Measurements from ENCODE around the gene BICD2. TPM values are rescaled to one million over a fixed set of nuclear protein-coding genes. Genes with fewer than 3 reads are reported as not detected.

Gene BICD2
- total RNA-seq, 1 donor from 2014 or later: 22.5 TPM

- POLR2A ChIA-PET: no interaction called here
Observed at GRCh38 chr9:92716557-92716956, 48.1 kb downstream of the BICD2 start.

GRCh38 chr9:92715488-92716231 is 49.0 kb downstream of the BICD2 start:
- Mint-ChIP-seq H3K27me3 (no peaks in the 10 kb centered on the region), H3K36me3 (ENCODE audit: low read depth) (peaks cover 90% of the 10 kb centered on the region), H3K4me1 (peaks cover 49% of the 10 kb centered on the region), H3K9me3 (no peaks in the 10 kb centered on the region), H3K4me3 (no peak overlapping the region), H3K27ac (no peak overlapping the region)
- ChIA-PET CTCF (interaction anchor here (1.0 to 10.7 kb wide), 6 partner anchors 12 to 76 kb away, joined by 3 to 109 read pairs (median 5); partner anchors contain the start of genes BICD2 and IPPK), POLR2A (interaction anchor here (1.0 kb wide), 1 partner anchor 75 kb away, joined by 3 read pairs; no protein-coding TSS in a partner anchor)
- intact Hi-C loops (cut with micrococcal nuclease): loop anchor here (1.0 to 5.0 kb wide), 4 partner anchors 50 to 387 kb away; partner anchors contain the start of gene ZNF484
- ATAC-seq (ENCODE audit: low read depth): no peak
- no peak for TF ChIP-seq CTCF (IDR thresholded peaks at IDR 0.05)
- DNase-seq: no peak

More at GRCh38 chr9:92716557-92716956, 48.1 kb downstream of the BICD2 start:
- ATAC-seq (ENCODE audit: low read depth): peak; percentile 75
- intact Hi-C loops (cut with micrococcal nuclease): loop anchor here (1.0 to 5.0 kb wide), 4 partner anchors 49 to 386 kb away; partner anchors contain the start of gene ZNF484
- no peaks in the 10 kb centered on the region for H3K9me3 Mint-ChIP-seq
- CTCF ChIA-PET: interaction anchor here (0.6 to 10.7 kb wide), 10 partner anchors 13 to 93 kb away, joined by 3 to 109 read pairs (median 3); partner anchors contain the start of gene BICD2
- no peaks in the 10 kb centered on the region for H3K27me3 Mint-ChIP-seq
- no peak overlapping the region for H3K4me3 Mint-ChIP-seq
- no peak overlapping the region for H3K27ac Mint-ChIP-seq
- peak; percentile 76 for DNase-seq
- H3K36me3 Mint-ChIP-seq (ENCODE audit: low read depth): peaks cover 89% of the 10 kb centered on the region
- TF ChIP-seq CTCF (IDR thresholded peaks at IDR 0.05): peak; percentile 75
- H3K4me1 Mint-ChIP-seq: peaks cover 51% of the 10 kb centered on the region

GRCh38 chr9:92714787-92715487 is 49.7 kb downstream of the BICD2 start:
- peaks cover 89% of the 10 kb centered on the region for H3K36me3 Mint-ChIP-seq (ENCODE audit: low read depth)
- H3K4me3 Mint-ChIP-seq: no peak overlapping the region
- ATAC-seq (ENCODE audit: low read depth) (no peak), DNase-seq (no peak)
- H3K4me1 Mint-ChIP-seq: peaks cover 46% of the 10 kb centered on the region
- ChIA-PET CTCF (interaction anchor here (1.0 to 10.7 kb wide), 4 partner anchors 20 to 77 kb away, joined by 3 to 109 read pairs (median 5); partner anchors contain the start of genes BICD2 and IPPK), POLR2A (interaction anchor here (0.6 to 1.0 kb wide), 2 partner anchors 44 to 76 kb away, joined by 3 to 6 read pairs; no protein-coding TSS in a partner anchor)
- no peaks in the 10 kb centered on the region for H3K27me3 Mint-ChIP-seq
- TF ChIP-seq CTCF (IDR thresholded peaks at IDR 0.05): no peak
- no peak overlapping the region for H3K27ac Mint-ChIP-seq
- H3K9me3 Mint-ChIP-seq: no peaks in the 10 kb centered on the region
- intact Hi-C loops (cut with micrococcal nuclease): loop anchor here (5.0 kb wide), 1 partner anchor 162 kb away; the partner anchor contains the start of gene ZNF484

GRCh38 chr9:92714016-92714415 is 50.6 kb downstream of the BICD2 start:
- ATAC-seq (ENCODE audit: low read depth) (no peak), DNase-seq (no peak)
- CTCF ChIA-PET: interaction anchor here (1.1 to 10.7 kb wide), 3 partner anchors 15 to 84 kb away, joined by 3 to 109 read pairs (median 6); no protein-coding TSS in a partner anchor
- H3K27ac Mint-ChIP-seq: no peak overlapping the region
- intact Hi-C loops (cut with micrococcal nuclease): no loop called here
- no peaks in the 10 kb centered on the region for H3K27me3 Mint-ChIP-seq
- no peak overlapping the region for H3K4me3 Mint-ChIP-seq
- POLR2A ChIA-PET: no interaction called here
- no peak for TF ChIP-seq CTCF (IDR thresholded peaks at IDR 0.05)
- H3K36me3 Mint-ChIP-seq (ENCODE audit: low read depth): peaks cover 83% of the 10 kb centered on the region
- H3K9me3 Mint-ChIP-seq: no peaks in the 10 kb centered on the region
- H3K4me1 Mint-ChIP-seq: peaks cover 40% of the 10 kb centered on the region
